PC-9 (cell line): Measurements from ENCODE around the gene C5. TPM values are rescaled to one million over a fixed set of nuclear protein-coding genes. Genes with fewer than 3 reads are reported as not detected.

Experiments used
- BruUV-seq: library from RNA; stranded (reverse); fragments of 400-500 nt; replicated peaks from 2 replicates; lab custom pipeline; 2021; lab: Mats Ljungman, UMichigan
- CTCF ChIA-PET: fragments of 300-600 bp; sonication (Branson Sonifier 250); formaldehyde crosslinking; loops from one replicate; lab custom pipeline; 2022; ENCODE audit warnings: antibody characterized with exemption; lab: Charles Lee
- POLR2A ChIA-PET: fragments of 300-600 bp; sonication (Branson Sonifier 250); formaldehyde crosslinking; loops from one replicate; lab custom pipeline; 2022; ENCODE audit warnings: antibody characterized with exemption; ENCODE audit not compliant: unreplicated experiment; lab: Charles Lee
- DNase-seq, 2 experiments: peaks; one replicate each; pipeline versions ENCODE4 v3.0.0 to v3.0.0-alpha.2; 2015 to 2022; ENCODE audit warnings: mixed read lengths in 1 of 2
- H2AFZ ChIP-seq: fragments of 200-600 bp; sonication (generic); 2 replicates; pipeline ENCODE4 v1.8.1; 2017; ENCODE audit warnings: antibody characterized with exemption
- H3F3A ChIP-seq: fragments of 200-600 bp; sonication (generic); 2 replicates; pipeline ENCODE4 v1.8.1; 2017; ENCODE audit warnings: antibody characterized with exemption, mild to moderate bottlenecking, low read depth; ENCODE audit not compliant: insufficient read depth
- H3K27ac ChIP-seq: fragments of 200-600 bp; sonication (generic); 2 replicates; pipeline ENCODE4 v1.6.1; 2016; ENCODE audit warnings: mixed run types
- H3K27me3 ChIP-seq: fragments of 200-600 bp; sonication (generic); 2 replicates; pipeline ENCODE4 v1.6.1; 2016; ENCODE audit warnings: low read depth, mixed run types; ENCODE audit not compliant: insufficient read depth
- H3K36me3 ChIP-seq: fragments of 200-600 bp; sonication (generic); 2 replicates; pipeline ENCODE4 v1.6.1; 2016; ENCODE audit warnings: low read depth, mixed run types
- H3K4me1 ChIP-seq: fragments of 200-600 bp; sonication (generic); replicated peaks from 2 replicates; pipeline ENCODE4 v1.6.1; 2016; ENCODE audit warnings: mixed run types; ENCODE audit not compliant: insufficient read depth
- H3K4me2 ChIP-seq: fragments of 200-600 bp; sonication (generic); 2 replicates; pipeline ENCODE4 v1.6.1; 2017; ENCODE audit warnings: mixed run types
- H3K4me3 ChIP-seq: fragments of 200-600 bp; sonication (generic); 2 replicates; pipeline ENCODE4 v1.6.1; 2016; ENCODE audit warnings: mixed run types
- H3K79me2 ChIP-seq: fragments of 200-600 bp; sonication (generic); 2 replicates; pipeline ENCODE4 v1.6.1; 2017; ENCODE audit warnings: low read depth, mixed run types
- H3K9me2 ChIP-seq: fragments of 200-600 bp; sonication (generic); 2 replicates; pipeline ENCODE4 v1.8.1; 2017; ENCODE audit warnings: mild to moderate bottlenecking; ENCODE audit not compliant: insufficient read depth
- H3K9me3 ChIP-seq: fragments of 200-600 bp; sonication (generic); 2 replicates; pipeline ENCODE4 v1.8.1; 2016; ENCODE audit warnings: low read depth; ENCODE audit not compliant: insufficient read depth
- H4K20me1 ChIP-seq: fragments of 200-600 bp; sonication (generic); 2 replicates; pipeline ENCODE4 v1.8.1; 2017; ENCODE audit not compliant: insufficient read depth
- EZH2 ChIP-seq: fragments of 200-600 bp; sonication (generic); IDR thresholded peaks from 2 replicates; pipeline ENCODE4 v1.8.0; 2017; ENCODE audit warnings: antibody characterized with exemption, low read depth
- intact Hi-C: fragments of 100-400 bp; cut with micrococcal nuclease; formaldehyde crosslinking; loops from one replicate; pipeline ENCODE4 v1.10.0; 2022; ENCODE audit not compliant: unreplicated experiment
- total RNA-seq: library from RNA; stranded (reverse); gene quantifications from 2 replicates; pipeline ENCODE4 v1.2.3, GENCODE V29; 2021
- TF ChIP-seq, protein P1 (sequence below): fragments of 200-600 bp; sonication (generic); conservative IDR thresholded peaks from 2 replicates; pipeline ENCODE4 v1.6.1; 2017; ENCODE audit warnings: mixed run types, antibody characterized with exemption, mild to moderate bottlenecking, moderate library complexity

C5 gene
- total RNA-seq, 1 experiment from 2014 or later, result 11.5 TPM

- no peaks in the 10 kb centered on the region for H3F3A ChIP-seq
- no peaks in the 10 kb centered on the region for H3K4me1 ChIP-seq
- H3K9me2 ChIP-seq, result peaks cover 4% of the 10 kb centered on the region
- ChIA-PET POLR2A (no interaction called here), CTCF (no interaction called here)
- H3K4me2 ChIP-seq, result no peak overlapping the region
- no peaks in the 10 kb centered on the region for H3K27me3 ChIP-seq
- no peak overlapping the region for H3K4me3 ChIP-seq
- no peaks in the 10 kb centered on the region for H3K36me3 ChIP-seq
- intact Hi-C loops, result no loop called here
- H2AFZ ChIP-seq, result no peak overlapping the region
- no peak overlapping the region for H3K27ac ChIP-seq
- BruUV-seq, result no TSS peak
- H3K9me3 ChIP-seq, result no peaks in the 10 kb centered on the region
- TF ChIP-seq EZH2, result no peak
- TF ChIP-seq, protein P1, sequence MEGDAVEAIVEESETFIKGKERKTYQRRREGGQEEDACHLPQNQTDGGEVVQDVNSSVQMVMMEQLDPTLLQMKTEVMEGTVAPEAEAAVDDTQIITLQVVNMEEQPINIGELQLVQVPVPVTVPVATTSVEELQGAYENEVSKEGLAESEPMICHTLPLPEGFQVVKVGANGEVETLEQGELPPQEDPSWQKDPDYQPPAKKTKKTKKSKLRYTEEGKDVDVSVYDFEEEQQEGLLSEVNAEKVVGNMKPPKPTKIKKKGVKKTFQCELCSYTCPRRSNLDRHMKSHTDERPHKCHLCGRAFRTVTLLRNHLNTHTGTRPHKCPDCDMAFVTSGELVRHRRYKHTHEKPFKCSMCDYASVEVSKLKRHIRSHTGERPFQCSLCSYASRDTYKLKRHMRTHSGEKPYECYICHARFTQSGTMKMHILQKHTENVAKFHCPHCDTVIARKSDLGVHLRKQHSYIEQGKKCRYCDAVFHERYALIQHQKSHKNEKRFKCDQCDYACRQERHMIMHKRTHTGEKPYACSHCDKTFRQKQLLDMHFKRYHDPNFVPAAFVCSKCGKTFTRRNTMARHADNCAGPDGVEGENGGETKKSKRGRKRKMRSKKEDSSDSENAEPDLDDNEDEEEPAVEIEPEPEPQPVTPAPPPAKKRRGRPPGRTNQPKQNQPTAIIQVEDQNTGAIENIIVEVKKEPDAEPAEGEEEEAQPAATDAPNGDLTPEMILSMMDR, result no peak
- no peak for DNase-seq
- no peaks in the 10 kb centered on the region for H4K20me1 ChIP-seq
- H3K79me2 ChIP-seq, result no peaks in the 10 kb centered on the region
Measured at GRCh38 chr9:120961936-120962335, 88.1 kb downstream of the C5 start.

GRCh38 chr9:120960001-120960400 lies 90.1 kb downstream of the C5 start:
- Histone ChIP-seq H3K4me2 (no peak overlapping the region), H3K36me3 (no peaks in the 10 kb centered on the region), H4K20me1 (no peaks in the 10 kb centered on the region), H2AFZ (no peak overlapping the region), H3K79me2 (no peaks in the 10 kb centered on the region), H3K9me2 (peaks cover 5% of the 10 kb centered on the region), H3K27me3 (no peaks in the 10 kb centered on the region), H3K4me3 (no peak overlapping the region), H3K9me3 (no peaks in the 10 kb centered on the region), H3K4me1 (no peaks in the 10 kb centered on the region), H3F3A (no peaks in the 10 kb centered on the region), H3K27ac (no peak overlapping the region)
- CTCF ChIA-PET, result no interaction called here
- intact Hi-C loops, result no loop called here
- no TSS peak for BruUV-seq
- POLR2A ChIA-PET, result no interaction called here
- no peak for TF ChIP-seq EZH2
- TF ChIP-seq, protein P1, result no peak
- no peak for DNase-seq

GRCh38 chr9:120956862-120957261 lies 93.2 kb downstream of the C5 start:
- intact Hi-C loops, result no loop called here
- H3K4me1 ChIP-seq, result no peaks in the 10 kb centered on the region
- H3K4me3 ChIP-seq, result no peak overlapping the region
- H2AFZ ChIP-seq, result no peak overlapping the region
- no peaks in the 10 kb centered on the region for H3K36me3 ChIP-seq
- H3K4me2 ChIP-seq, result no peak overlapping the region
- no peaks in the 10 kb centered on the region for H3K9me3 ChIP-seq
- no peaks in the 10 kb centered on the region for H4K20me1 ChIP-seq
- no peaks in the 10 kb centered on the region for H3K79me2 ChIP-seq
- DNase-seq, result no peak
- ChIA-PET CTCF (no interaction called here), POLR2A (no interaction called here)
- no peaks in the 10 kb centered on the region for H3K27me3 ChIP-seq
- no TSS peak for BruUV-seq
- no peaks in the 10 kb centered on the region for H3F3A ChIP-seq
- no peak overlapping the region for H3K27ac ChIP-seq
- TF ChIP-seq, protein P1, result no peak
- no peak for TF ChIP-seq EZH2
- H3K9me2 ChIP-seq, result peaks cover 5% of the 10 kb centered on the region
